H1 (cell line): ENCODE data around the gene PCDHA13. TPM values are rescaled to one million over a fixed set of nuclear protein-coding genes. Genes with fewer than 3 reads are reported as not detected.

Experiments
- CTCF ChIA-PET: fragments of 300-600 bp; sonication (Branson Sonifier 250); formaldehyde crosslinking; loops from one replicate; lab custom pipeline; 2021; ENCODE audit not compliant: partially characterized antibody; lab: Charles Lee
- POLR2A ChIA-PET: fragments of 300-600 bp; sonication (Branson Sonifier 250); formaldehyde crosslinking; loops from one replicate; lab custom pipeline; 2021; ENCODE audit warnings: inconsistent platforms; ENCODE audit not compliant: partially characterized antibody; lab: Charles Lee
- DNase-seq, 2 experiments: peaks; one replicate each; pipeline versions ENCODE4 v3.0.0 to v3.0.0-alpha.2; 2010 to 2022; ENCODE audit warnings: low spot score in 2 of 2, low read depth in 1 of 2, mixed read lengths in 1 of 2
- FAIRE-seq: peaks from 2 replicates; lab custom pipeline; 2011; peaks lifted over from hg19 to GRCh38; lab: Jason Lieb, UNC
- H2AFZ ChIP-seq: 2 replicates; pipeline ENCODE4 v1.8.1; 2012; ENCODE audit warnings: low read length, inconsistent platforms
- H2AK5ac ChIP-seq: 2 replicates; pipeline ENCODE4 v1.6.1; 2013; ENCODE audit warnings: low read depth, low read length
- H2BK120ac ChIP-seq: replicated peaks from 2 replicates; pipeline ENCODE3; 2013; ENCODE audit warnings: low read depth, low read length, inconsistent platforms
- H2BK12ac ChIP-seq: 2 replicates; pipeline ENCODE4 v1.6.1; 2013; ENCODE audit warnings: low read depth, low read length
- H2BK15ac ChIP-seq: 2 replicates; pipeline ENCODE4 v1.6.1; 2013; ENCODE audit warnings: low read length
- H2BK20ac ChIP-seq: 2 replicates; pipeline ENCODE4 v1.6.1; 2013; ENCODE audit warnings: low read length
- H2BK5ac ChIP-seq: 2 replicates; pipeline ENCODE4 v1.6.1; 2013; ENCODE audit warnings: low read depth, low read length
- H3K14ac ChIP-seq: 2 replicates; pipeline ENCODE4 v1.6.1; 2013; ENCODE audit warnings: inconsistent platforms; ENCODE audit not compliant: insufficient read length
- H3K18ac ChIP-seq: 2 replicates; pipeline ENCODE4 v1.6.1; 2013; ENCODE audit warnings: low read length; ENCODE audit errors: extremely low read depth
- H3K23ac ChIP-seq: 2 replicates; pipeline ENCODE4 v1.6.1; 2013; ENCODE audit warnings: inconsistent platforms; ENCODE audit not compliant: insufficient read length
- H3K23me2 ChIP-seq: 2 replicates; pipeline ENCODE4 v1.6.1; 2013; ENCODE audit warnings: low read depth, low read length
- H3K27ac ChIP-seq: 2 replicates; pipeline ENCODE4 v1.6.1; 2011; ENCODE audit warnings: low read depth, low read length, inconsistent platforms
- H3K27me3 ChIP-seq, 4 experiments: replicated peaks in 1 of 4; 1 replicate in 1 of 4; 2 replicates in 3 of 4; pipeline versions ENCODE4 v1.6.1 to v1.8.1; 2011 to 2013; ENCODE audit warnings: low read length in 3 of 4, mild to moderate bottlenecking in 3 of 4, inconsistent platforms in 2 of 4, mixed read lengths in 2 of 4, moderate library complexity in 1 of 4; ENCODE audit not compliant: control insufficient read depth in 3 of 4, insufficient read depth in 3 of 4; ENCODE audit errors: extremely low read depth in 1 of 4
- H3K36me3 ChIP-seq, 4 experiments: 2 replicates each; pipeline versions ENCODE4 v1.6.1 to v1.8.1; 2011 to 2013; ENCODE audit warnings: mild to moderate bottlenecking in 4 of 4, low read length in 3 of 4, moderate library complexity in 2 of 4, control low read depth in 1 of 4, inconsistent platforms in 1 of 4; ENCODE audit not compliant: insufficient read depth in 4 of 4, control insufficient read depth in 2 of 4
- H3K4ac ChIP-seq: replicated peaks from 2 replicates; pipeline ENCODE3; 2013; ENCODE audit warnings: low read length, low read depth, mixed read lengths, inconsistent platforms; ENCODE audit not compliant: insufficient read length
- H3K4me1 ChIP-seq, 4 experiments: replicated peaks in 1 of 4; 1 replicate in 1 of 4; 2 replicates in 3 of 4; pipeline versions ENCODE4 v1.6.1 to v1.8.1; 2011 to 2013; ENCODE audit warnings: low read length in 3 of 4, inconsistent platforms in 2 of 4, mixed read lengths in 1 of 4; ENCODE audit not compliant: insufficient read depth in 4 of 4, control insufficient read depth in 3 of 4
- H3K4me2 ChIP-seq, 2 experiments: 2 replicates each; pipeline versions ENCODE4 v1.6.1 to v1.8.1; 2011 to 2013; ENCODE audit warnings: low read depth in 2 of 2, low read length in 2 of 2, control low read depth in 1 of 2, inconsistent platforms in 1 of 2, mild to moderate bottlenecking in 1 of 2; ENCODE audit not compliant: insufficient read depth in 1 of 2
- H3K4me3 ChIP-seq, 4 experiments: fragments of 200-600, 300-600 bp in 1 of 4; sonication (generic), shearing (Covaris generic), sonication (Bioruptor Twin) in 1 of 4; 2 replicates each; pipeline versions ENCODE4 v1.5.1 to v1.8.1; 2011 to 2016; ENCODE audit warnings: low read length in 4 of 4, low read depth in 3 of 4, control low read depth in 2 of 4, inconsistent platforms in 2 of 4, mild to moderate bottlenecking in 2 of 4, mixed read lengths in 1 of 4, moderate library complexity in 1 of 4; ENCODE audit not compliant: insufficient read depth in 2 of 4; ENCODE audit errors: extremely low read depth in 1 of 4
- H3K56ac ChIP-seq: replicated peaks from 2 replicates; pipeline ENCODE3; 2013; ENCODE audit warnings: low read depth, mild to moderate bottlenecking, mixed read lengths, low read length, inconsistent platforms; ENCODE audit not compliant: insufficient read length
- H3K79me1 ChIP-seq: 2 replicates; pipeline ENCODE4 v1.6.1; 2013; ENCODE audit warnings: low read depth, low read length, control low read depth
- H3K79me2 ChIP-seq, 2 experiments: 2 replicates each; pipeline versions ENCODE4 v1.6.1 to v1.8.1; 2012 to 2013; ENCODE audit warnings: low read length in 2 of 2, mild to moderate bottlenecking in 2 of 2, inconsistent platforms in 1 of 2; ENCODE audit not compliant: insufficient read depth in 2 of 2, control insufficient read depth in 1 of 2
- H3K9ac ChIP-seq, 4 experiments: replicated peaks in 1 of 4; 1 replicate in 1 of 4; 2 replicates in 3 of 4; pipeline versions ENCODE4 v1.6.1 to v1.8.1; 2011 to 2013; ENCODE audit warnings: low read depth in 3 of 4, low read length in 3 of 4, control low read depth in 2 of 4, mild to moderate bottlenecking in 2 of 4, moderate library complexity in 2 of 4, inconsistent platforms in 1 of 4; ENCODE audit errors: extremely low read depth in 1 of 4
- H3K9me3 ChIP-seq, 2 experiments: 2 replicates each; pipeline versions ENCODE4 v1.6.1 to v1.8.1; 2012 to 2013; ENCODE audit warnings: mild to moderate bottlenecking in 2 of 2, moderate library complexity in 2 of 2, control low read depth in 1 of 2, inconsistent platforms in 1 of 2, low read depth in 1 of 2, low read length in 1 of 2, mixed read lengths in 1 of 2; ENCODE audit not compliant: insufficient read depth in 2 of 2
- H4K20me1 ChIP-seq, 2 experiments: replicated peaks in 1 of 2; 2 replicates each; pipeline versions ENCODE3 to v1.8.1; 2011 to 2013; ENCODE audit warnings: inconsistent platforms in 2 of 2, low read length in 2 of 2, mild to moderate bottlenecking in 1 of 2; ENCODE audit not compliant: insufficient read depth in 2 of 2, control insufficient read depth in 1 of 2
- H4K5ac ChIP-seq: 2 replicates; pipeline ENCODE4 v1.6.1; 2013; ENCODE audit warnings: low read length, low read depth, mixed read lengths, inconsistent platforms; ENCODE audit not compliant: insufficient read length
- H4K8ac ChIP-seq: 2 replicates; pipeline ENCODE4 v1.8.0; 2013; ENCODE audit warnings: mild to moderate bottlenecking, moderate library complexity, low read length, inconsistent platforms; ENCODE audit not compliant: insufficient read depth; ENCODE audit errors: extremely low read depth
- H4K91ac ChIP-seq: replicated peaks from 2 replicates; pipeline ENCODE3; 2013; ENCODE audit warnings: low read length, mixed read lengths, inconsistent platforms; ENCODE audit not compliant: insufficient read length
- CTBP2 ChIP-seq: IDR thresholded peaks from 2 replicates; pipeline ENCODE4 v1.7.0; 2011; ENCODE audit warnings: borderline replicate concordance, mild to moderate bottlenecking, moderate library complexity, mixed read lengths, low read length; ENCODE audit not compliant: insufficient read depth, insufficient read length
- EGR1 ChIP-seq: IDR thresholded peaks from 2 replicates; pipeline ENCODE4 v1.6.1; 2011; ENCODE audit warnings: low read depth, low read length, borderline replicate concordance
- KDM4A ChIP-seq: IDR thresholded peaks from one replicate; pipeline ENCODE4 v1.7.1; 2012; ENCODE audit warnings: low read depth, mild to moderate bottlenecking, moderate library complexity, low read length, inconsistent platforms; ENCODE audit not compliant: severe bottlenecking
- NRF1 ChIP-seq: IDR thresholded peaks from 2 replicates; pipeline ENCODE4 v1.6.1; 2011; ENCODE audit warnings: mild to moderate bottlenecking, low read depth, low read length, improper control_type of control experiment
- POU5F1 ChIP-seq: IDR thresholded peaks from 2 replicates; pipeline ENCODE4 v1.6.1; 2011; ENCODE audit warnings: low read depth, mild to moderate bottlenecking, low read length, moderate library complexity
- SIN3A ChIP-seq, 2 experiments: IDR thresholded peaks in 1 of 2; conservative IDR thresholded peaks in 1 of 2; 2 replicates each; pipeline ENCODE4 v1.6.1; 2011 to 2012; ENCODE audit warnings: low read length in 2 of 2, improper control_type of control experiment in 1 of 2, low read depth in 1 of 2, mild to moderate bottlenecking in 1 of 2
- SP2 ChIP-seq: IDR thresholded peaks from 2 replicates; pipeline ENCODE4 v1.6.1; 2012; ENCODE audit warnings: mild to moderate bottlenecking, low read length, inconsistent platforms
- SP4 ChIP-seq: IDR thresholded peaks from 2 replicates; pipeline ENCODE4 v1.6.1; 2012; ENCODE audit warnings: low read length, inconsistent platforms
- TAF7 ChIP-seq: optimal IDR thresholded peaks from 2 replicates; pipeline ENCODE3; 2011; ENCODE audit warnings: low read depth, mild to moderate bottlenecking, inconsistent platforms, low read length, moderate library complexity, borderline replicate concordance
- ZNF274 ChIP-seq: IDR thresholded peaks from 2 replicates; pipeline ENCODE4 v1.7.0; 2012; ENCODE audit warnings: low read length, borderline replicate concordance; ENCODE audit errors: extremely low read depth
- WGBS, 2 experiments: shearing (Covaris generic) in 1 of 2; methylation state at CpG; one replicate each; pipeline versions ENCODE4 v1.1.6 to v1.1.7; 2013 to 2015; ENCODE audit warnings: low lambda C conversion rate in 2 of 2, mixed read lengths in 2 of 2, inconsistent platforms in 1 of 2, low coverage in 1 of 2, missing lambda C conversion rate in 1 of 2; ENCODE audit not compliant: insufficient replicate concordance in 2 of 2, insufficient coverage in 1 of 2, insufficient read length in 1 of 2; ENCODE audit errors: extremely low coverage in 1 of 2, missing lambda C conversion rate in 1 of 2; 5-methylcytosine and 5-hydroxymethylcytosine counted together
- polyA plus RNA-seq, 7 experiments: library from polyadenylated mRNA; depleted of rRNA in 3 of 7; stranded (reverse) in 5 of 7; unstranded in 2 of 7; fragments of >200 nt in 5 of 7; fragments of 200-250 nt in 2 of 7; gene quantifications; 1 replicate in 5 of 7; 2 replicates in 1 of 7; 4 replicates in 1 of 7; pipeline versions ENCODE4 v1.2.1 to v1.2.3, GENCODE V29; 2011 to 2013; ENCODE audit warnings: missing spikeins in 2 of 7, mixed read lengths in 2 of 7
- total RNA-seq: library from RNA; stranded (reverse); fragmentation: NEBNext Ultra II Directional; extraction: Animal tissue kit (Norgen Biotek cat#: 25700); gene quantifications from 2 replicates; pipeline ENCODE4 v1.2.1, GENCODE V29; 2021
- TF ChIP-seq, protein P1 (sequence below): IDR thresholded peaks from 2 replicates; pipeline ENCODE4 v1.6.1; 2012; ENCODE audit warnings: inconsistent platforms

Gene PCDHA13
- total and polyA plus RNA-seq, 2 of the 8 experiments (the other 6 are each of a cell fraction or from before 2014, with no cell fraction given) = 1.2 to 1.3 TPM

DNA sequence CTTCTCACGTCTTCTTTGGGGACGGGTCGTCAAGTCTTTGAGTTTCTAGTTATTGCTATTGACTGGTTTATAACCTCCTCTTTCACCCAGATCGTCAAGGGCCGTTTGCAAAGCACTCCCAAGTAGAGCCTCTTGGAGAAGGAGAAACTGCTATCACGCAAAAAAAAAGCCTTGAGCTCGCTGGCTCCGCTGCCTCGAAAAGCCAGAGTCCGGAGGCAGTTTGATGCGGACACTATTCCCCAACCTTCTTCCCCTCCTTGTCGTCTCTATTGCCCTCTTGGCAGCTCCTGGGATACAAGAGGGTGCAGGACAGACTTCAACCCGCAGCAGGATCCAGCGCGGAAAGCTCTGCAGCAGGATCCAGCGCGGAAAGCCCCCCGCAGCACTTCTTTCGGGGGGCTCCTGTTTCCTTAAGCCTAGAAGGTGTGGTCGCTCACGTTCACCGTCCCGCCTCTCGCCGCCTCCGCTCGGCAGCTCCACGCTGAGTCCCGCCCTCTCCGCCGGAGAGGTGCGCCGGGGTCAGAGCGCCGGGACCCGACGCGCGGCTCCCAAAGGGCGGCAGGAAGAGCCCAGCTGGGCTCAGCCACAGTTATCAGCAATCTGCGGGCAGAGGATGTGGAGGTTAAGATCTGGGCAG, 44.0 kb downstream of the PCDHA13 start, which contains the start of gene PCDHAC1:
TSS of gene PCDHAC1 (plus strand) at position 494 of the 637 bp plus-strand sequence. CDS start 594 bp downstream, outside the sequence.
- Histone ChIP-seq H3K27ac (no peak within 1 kb of the TSS), H3K4me2 (peak within 1 kb of the TSS; percentile 95 to 97)
- TF ChIP-seq EGR1 (0 out of 2 replicates have a peak, but pooled peaks have one; percentile 44), CTBP2 (no peak), TAF7 (no peak), KDM4A (peak; percentile 81), ZNF274 (no peak), SP2 (no peak), SIN3A (conservative IDR thresholded peaks at IDR 0.05 in 1 of 2, IDR thresholded peaks at IDR 0.05 in 1 of 2; ENCODE audit: low read depth in 1 of 2, low read length in 2 of 2) (no peak; a peak in 1 of 4 replicates), NRF1 (no peak), SP4 (no peak), POU5F1 (no peak)
- TF ChIP-seq, protein P1, sequence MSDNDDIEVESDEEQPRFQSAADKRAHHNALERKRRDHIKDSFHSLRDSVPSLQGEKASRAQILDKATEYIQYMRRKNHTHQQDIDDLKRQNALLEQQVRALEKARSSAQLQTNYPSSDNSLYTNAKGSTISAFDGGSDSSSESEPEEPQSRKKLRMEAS = 0 out of 2 replicates have a peak, but pooled peaks have one; percentile 9

More for the DNA sequence above, 44.0 kb downstream of the PCDHA13 start, which contains the start of gene PCDHAC1:
- Histone ChIP-seq H3K36me3 (no peaks in the 10 kb centered on the region), H4K8ac (peak within 1 kb of the TSS; percentile 91), H2BK15ac (no peak within 1 kb of the TSS), H3K79me2 (no peaks in the 10 kb centered on the region), H3K9me3 (no peaks in the 10 kb centered on the region), H4K5ac (no peak within 1 kb of the TSS), H3K4me1 (peaks cover 0 to 15% (median 11%) of the 10 kb centered on the region in 4 experiments; a peak in 6 of 7 replicates), H4K91ac (peak within 1 kb of the TSS; percentile 59), H3K56ac (peak within 1 kb of the TSS; percentile 38), H3K23me2 (peaks cover 20% of the 10 kb centered on the region), H4K20me1 (peaks cover 9 to 15% of the 10 kb centered on the region in 2 experiments), H2AFZ (peak within 1 kb of the TSS; percentile 84), H3K79me1 (no peaks in the 10 kb centered on the region; the same call in none of the 2 replicates), H3K18ac (peak within 1 kb of the TSS; percentile 85; the same call in 1 of the 2 replicates), H3K4ac (peak within 1 kb of the TSS; percentile 32), H2BK12ac (peak within 1 kb of the TSS; percentile 80; the same call in 1 of the 2 replicates), H3K4me3 (peak within 1 kb of the TSS; percentile 62 to 75 (median 70)), H3K9ac (peak within 1 kb of the TSS in 3 of 4 experiments; percentile 42 to 58 (median 51); a peak in 5 of 7 replicates), H3K27me3 (peaks cover 0 to 25% (median 15%) of the 10 kb centered on the region in 4 experiments; a peak in 6 of 7 replicates), H2BK20ac (no peak within 1 kb of the TSS), H2BK120ac (no peak within 1 kb of the TSS), H3K23ac (no peak within 1 kb of the TSS), H2AK5ac (no peak within 1 kb of the TSS), H3K14ac (no peak within 1 kb of the TSS), H2BK5ac (no peak within 1 kb of the TSS; the same call in 1 of the 2 replicates)
- WGBS, 2 experiments = 2% methylated on average over 41 of the region's 41 CpGs; no CpG with 5 or more reads in 1 of the 2 experiments
- no peak for FAIRE-seq
- POLR2A ChIA-PET = interaction anchor here (0.7 to 3.8 kb wide), 6 partner anchors 41 to 125 kb away, joined by 3 to 41 read pairs (median 8); partner anchors contain the start of genes PCDHA12, PCDHAC2 and PCDHB1
- no peak for DNase-seq
- CTCF ChIA-PET = interaction anchor here (0.6 to 4.8 kb wide), 42 partner anchors 9 to 563 kb away, joined by 3 to 78 read pairs (median 6); partner anchors contain the start of genes PCDHA10, PCDHA11, PCDHA12 and PCDHA13
